GM18505 (cell line): ENCODE results near the gene CELA2A.
"Not testable (repeated sequence)": the region's sequence is repeated elsewhere in the genome, so short reads cannot be mapped to it uniquely, and the experiment has no call there.

Experiments used
- ATAC-seq: cut with Tn5 transposase; IDR thresholded peaks from one replicate; pipeline ENCODE4 v1.9.1; 2021; ENCODE audit not compliant: unreplicated experiment
- POLR2A ChIP-seq: IDR thresholded peaks from 4 replicates; pipeline ENCODE4 v1.6.1; 2011; ENCODE audit warnings: borderline replicate concordance; ENCODE audit not compliant: insufficient read depth, insufficient read length; ENCODE audit errors: extremely low read depth

The CELA2A gene

DNA sequence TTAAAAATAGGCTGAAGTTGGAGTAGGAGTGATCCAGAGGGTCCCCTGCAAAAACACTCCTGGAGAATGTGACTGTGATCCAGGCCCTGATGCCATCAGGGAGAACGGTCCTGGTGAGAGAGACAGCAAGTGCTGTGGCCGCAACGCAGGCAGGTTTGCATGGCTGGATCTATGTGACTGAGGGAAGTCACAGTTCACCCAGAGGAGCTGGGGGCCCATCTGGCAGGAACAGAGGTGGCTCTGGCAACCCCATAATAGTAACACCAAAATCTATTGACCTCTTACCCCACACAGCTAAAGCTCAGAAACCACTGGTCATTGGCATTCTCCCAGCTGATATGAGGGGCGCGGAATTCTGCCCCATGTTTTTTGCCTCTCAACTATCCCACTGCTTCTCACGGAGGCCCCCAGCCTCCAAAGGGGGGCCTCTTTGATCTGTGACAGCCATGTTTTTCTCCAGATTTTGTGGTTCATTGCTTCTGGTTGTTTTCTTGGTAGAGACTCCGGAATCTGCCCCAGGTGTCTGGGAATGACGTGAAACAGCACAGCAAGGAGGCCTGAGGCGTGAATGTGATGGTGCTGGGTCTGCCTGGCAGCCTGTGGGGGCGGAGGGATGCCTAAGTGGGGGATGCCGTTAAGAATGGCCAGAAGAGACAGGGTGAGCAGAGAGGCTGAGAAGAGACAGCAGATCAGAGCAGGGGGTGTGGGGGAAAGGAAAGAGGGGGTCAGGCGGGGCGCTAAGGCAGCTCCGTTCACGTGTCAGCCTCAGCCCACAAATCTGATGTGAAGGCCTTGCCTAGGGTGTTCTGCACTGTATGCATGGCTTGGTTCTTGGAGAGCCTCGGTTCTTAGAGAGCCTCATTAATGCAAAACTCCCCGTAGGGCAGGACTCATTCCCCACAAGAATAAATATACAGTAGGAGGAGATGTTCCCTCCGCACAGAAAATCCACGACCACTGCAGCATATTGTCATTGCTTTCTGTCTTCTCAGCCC, 43.9 kb downstream of the CELA2A start:
- TF ChIP-seq POLR2A = no peak
- ATAC-seq = no peak

DNA sequence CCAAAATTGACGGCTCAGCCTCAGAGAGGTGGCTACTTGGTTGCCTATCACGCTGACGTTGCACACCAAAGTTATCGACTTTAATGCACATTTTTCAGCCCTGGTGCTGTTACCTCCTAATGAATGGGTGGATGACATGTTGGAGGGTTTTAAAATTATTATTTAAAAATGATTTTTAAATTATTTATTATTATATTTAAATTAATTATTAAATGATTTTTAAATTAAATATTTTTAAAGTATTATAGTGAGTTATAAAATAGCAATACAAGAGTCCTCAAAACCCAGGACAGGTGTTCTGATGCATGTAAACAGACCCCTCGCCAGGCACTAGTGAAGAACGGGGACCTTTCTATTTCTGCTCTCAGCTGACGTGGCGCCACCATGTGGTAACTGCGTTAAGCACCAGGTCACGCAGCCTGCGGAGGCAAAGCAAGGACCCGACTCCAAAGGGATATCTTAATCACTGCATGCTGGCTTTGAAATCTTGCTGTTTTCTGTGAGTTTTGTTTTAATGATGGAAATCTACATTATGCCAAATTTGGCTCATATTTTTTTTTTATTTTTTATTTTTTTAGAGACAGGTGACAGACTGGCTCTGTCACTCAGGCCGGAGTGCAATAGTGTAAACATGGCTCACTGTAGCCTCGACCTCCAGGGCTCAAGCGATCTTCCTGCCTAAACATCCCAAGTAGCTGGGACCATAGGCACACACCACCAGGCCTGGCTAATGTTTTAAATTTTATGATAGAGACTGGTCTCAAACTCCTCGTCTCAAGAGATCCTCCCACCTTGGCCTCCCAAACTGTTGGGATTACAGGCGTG, 44.9 kb downstream of the CELA2A start:
- no peak for TF ChIP-seq POLR2A
- ATAC-seq = no peak

DNA sequence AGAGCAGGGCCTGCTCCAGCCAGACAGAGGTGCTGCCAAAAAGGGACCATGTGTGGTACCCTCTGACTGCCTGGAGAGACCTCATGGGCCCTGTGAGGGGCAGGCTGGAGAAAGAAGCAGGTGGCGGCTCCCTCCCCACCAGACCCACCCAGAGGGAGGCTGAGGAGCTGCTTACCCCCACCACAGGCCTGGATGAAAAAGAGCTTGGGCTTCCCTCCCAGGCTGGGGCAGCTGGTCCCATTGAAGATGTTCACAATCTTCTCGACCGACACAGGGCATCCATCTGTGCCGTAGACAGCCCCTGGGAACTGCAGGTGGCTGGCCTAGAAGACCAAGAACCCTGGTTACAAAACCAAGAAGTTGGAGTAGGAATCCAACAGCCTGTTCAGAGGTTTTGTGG, 47.9 kb downstream of the CELA2A start:
- no peak for TF ChIP-seq POLR2A
- ATAC-seq = no peak

DNA sequence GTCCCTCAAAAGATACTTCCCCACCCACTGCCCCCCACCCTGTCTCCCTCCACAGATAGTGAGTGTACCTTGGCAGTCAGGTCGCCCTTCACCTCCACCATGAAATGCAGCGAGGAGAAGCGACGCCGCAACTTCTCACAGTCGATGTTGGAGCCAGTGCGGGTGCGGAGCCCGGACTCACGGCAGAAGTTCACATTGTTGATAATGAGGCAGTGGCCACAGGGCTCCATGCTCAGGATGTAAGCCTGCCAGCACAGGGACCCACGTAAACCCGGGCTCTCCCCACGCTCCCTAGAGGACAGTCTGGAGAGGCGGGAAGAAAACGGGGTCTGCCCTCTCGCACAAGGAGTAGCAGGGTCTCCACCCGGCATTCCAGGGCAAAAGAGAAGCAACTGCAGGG, 50.3 kb downstream of the CELA2A start:
- no peak for TF ChIP-seq POLR2A
- ATAC-seq = no peak

DNA sequence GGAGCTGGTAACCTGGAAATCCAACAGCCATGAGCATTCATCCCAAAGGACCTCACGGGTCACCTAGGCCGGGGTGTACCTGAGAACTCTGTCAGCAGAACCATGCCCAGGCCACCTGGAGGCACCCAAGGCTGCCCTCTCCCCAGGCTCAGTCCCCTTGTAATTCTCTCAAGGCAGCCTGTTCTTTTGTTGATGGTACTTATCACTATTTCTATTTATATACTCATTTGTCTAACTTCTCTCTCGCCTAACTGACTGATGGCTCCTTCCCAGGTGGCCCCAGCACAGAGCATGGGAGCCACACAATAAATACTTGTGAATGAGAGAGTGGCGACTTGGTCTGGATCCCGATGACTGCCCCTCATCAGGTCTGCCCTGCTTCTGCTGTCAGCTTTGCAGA, 50.7 kb downstream of the CELA2A start:
- no peak for TF ChIP-seq POLR2A

DNA sequence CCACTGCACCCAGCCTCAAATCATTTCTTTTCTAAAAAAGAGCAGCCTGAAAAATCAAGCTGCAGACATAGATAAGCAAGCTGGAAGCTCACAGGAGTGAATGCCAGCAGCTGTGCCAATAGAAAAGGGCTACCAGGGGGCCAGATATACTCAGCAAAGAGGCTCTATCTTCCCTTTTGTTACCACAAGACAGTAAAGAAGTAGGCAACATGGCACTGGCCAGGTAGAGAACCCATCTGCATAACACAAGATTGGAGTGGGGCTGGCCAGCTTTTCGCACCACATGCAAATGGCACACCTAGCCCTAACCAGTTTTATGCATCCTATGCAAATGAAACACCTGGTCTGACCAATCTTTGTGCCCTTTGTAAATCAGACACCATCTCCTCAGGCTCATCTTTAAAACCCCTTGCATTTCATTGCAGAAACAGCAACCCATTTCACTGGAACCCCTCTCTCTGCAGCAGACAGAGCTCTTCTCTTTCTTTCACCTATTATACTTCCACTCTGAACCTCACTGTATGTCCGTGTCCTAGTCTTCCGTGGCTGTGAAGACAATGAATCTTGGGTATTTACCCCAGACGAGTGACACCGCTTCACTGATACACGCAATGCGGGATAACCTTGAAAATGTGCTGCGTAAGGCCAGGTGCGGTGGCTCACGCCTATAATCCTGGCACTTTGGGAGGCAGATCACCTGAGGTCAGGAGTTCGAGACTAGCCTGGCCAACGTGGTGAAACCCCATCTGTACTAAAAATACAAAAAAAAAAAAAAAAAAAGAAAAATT, 52.4 kb downstream of the CELA2A start:
- no peak for ATAC-seq
- no peak for TF ChIP-seq POLR2A

More for the DNA sequence above, 50.7 kb downstream of the CELA2A start:
- no peak for ATAC-seq

DNA sequence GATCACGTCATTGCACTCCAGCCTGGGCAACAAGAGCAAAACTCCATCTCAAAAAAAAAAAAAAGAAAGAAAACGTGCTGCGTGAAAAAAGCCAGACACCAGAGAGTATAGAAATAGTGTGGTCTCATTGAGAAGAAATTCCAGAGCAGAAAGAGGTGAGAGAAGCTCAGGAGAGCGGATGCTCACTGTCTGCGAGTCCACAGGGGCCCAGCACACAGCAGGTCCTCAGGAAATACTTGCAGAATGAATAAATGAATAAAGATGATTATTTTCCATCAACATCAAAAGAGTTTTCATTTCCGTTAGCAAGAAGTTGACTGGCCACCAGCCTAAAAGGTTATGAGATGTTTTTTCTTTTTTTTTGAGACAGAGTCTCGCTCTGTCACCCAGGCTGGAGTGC, 53.1 kb downstream of the CELA2A start:
- no peak for TF ChIP-seq POLR2A
- ATAC-seq = no peak

DNA sequence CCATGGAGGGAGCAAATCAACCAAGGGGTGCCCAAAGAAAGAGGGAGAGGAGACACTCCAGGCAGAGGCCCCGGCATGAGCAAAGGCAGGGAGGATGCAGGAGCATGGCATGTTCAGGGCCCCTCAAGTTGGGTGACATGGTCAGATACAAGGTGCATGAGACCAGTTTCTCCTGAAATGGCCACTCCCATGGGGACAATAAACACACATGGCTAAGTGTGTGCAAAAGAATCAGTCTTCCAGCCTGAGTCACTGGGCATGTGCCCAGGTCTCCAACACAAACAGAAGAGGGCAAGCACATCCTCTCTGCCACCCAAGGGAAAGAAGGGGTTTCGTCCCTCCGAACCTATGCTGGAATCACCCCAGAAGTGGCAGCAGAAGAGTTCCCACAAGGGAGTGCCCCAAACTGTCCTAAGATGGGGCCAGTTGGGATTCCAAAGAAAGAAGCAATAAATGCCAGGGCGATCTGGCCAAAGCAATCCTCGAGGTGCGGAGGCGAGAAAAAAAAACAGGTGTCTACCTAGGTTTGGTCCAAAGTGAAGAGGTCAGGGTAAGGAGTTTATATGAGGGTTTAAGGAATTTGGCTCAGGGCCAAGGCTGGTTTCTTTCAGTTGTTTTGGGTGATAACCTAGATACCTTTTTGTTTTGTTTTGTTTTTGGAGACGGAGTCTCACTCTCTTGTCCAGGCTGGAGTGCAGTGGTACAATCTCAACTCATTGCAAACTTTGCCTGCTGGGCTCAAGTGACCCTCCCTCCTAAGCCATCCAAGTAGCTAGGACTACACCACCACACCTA, 54.3 kb downstream of the CELA2A start:
- no peak for TF ChIP-seq POLR2A
- no peak for ATAC-seq

DNA sequence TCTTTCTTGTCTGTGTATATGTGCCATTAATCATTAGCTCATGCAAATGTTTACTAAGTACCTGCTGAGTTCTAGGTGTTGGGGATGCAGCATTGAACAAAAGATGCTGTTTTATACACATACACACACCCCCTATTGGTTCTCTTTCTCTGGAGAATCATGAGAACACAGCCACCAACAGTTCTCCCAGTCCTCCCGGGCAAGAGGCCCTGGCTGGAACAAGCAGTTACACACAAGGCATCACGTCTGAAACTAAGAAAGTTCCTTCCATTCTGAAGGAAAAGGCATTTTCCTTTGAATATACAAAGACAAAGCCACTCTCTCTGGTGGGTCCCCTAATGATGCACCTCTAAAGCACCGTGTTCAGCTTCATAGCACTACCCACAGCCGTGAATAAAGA, 56.7 kb downstream of the CELA2A start:
- TF ChIP-seq POLR2A = no peak
- no peak for ATAC-seq

DNA sequence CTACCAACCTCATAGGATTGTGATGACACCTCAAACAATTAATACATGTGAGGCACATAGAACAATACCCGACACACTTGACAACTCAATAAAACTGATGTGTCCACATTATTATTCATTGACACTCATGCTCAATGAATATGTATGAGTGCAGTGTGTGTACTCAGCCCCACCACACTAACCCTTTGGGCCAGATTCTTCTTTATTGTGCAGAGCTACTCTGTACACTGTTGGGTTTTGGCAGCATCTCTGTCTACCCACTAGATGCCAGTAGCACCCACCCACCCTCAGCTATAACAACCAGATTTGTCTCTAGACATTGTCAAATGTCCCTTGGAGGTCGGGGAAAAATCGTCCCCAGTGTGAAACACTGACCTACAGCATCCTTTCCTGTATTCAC, 57.4 kb downstream of the CELA2A start:
- ATAC-seq = no peak
- no peak for TF ChIP-seq POLR2A

DNA sequence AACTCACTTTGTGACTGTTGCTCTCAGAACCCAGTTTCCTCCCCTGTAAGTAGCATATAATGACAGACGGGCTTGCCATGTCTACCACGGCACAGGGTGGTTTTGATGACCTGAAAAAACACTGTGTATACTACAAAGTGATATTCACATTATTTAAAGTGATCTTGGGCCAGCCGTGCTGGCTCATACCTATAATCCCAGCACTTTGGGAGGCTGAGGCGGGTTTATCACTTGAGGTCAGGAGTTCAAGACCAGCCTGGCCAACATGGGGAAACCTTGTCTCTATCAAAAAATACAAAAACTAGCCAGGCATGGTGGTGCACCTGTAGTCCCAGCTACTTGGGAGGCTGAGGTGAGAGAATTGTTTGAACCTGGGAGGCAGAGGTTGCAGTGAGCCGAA, 58.0 kb downstream of the CELA2A start:
- not testable (repeated sequence) for ATAC-seq

DNA sequence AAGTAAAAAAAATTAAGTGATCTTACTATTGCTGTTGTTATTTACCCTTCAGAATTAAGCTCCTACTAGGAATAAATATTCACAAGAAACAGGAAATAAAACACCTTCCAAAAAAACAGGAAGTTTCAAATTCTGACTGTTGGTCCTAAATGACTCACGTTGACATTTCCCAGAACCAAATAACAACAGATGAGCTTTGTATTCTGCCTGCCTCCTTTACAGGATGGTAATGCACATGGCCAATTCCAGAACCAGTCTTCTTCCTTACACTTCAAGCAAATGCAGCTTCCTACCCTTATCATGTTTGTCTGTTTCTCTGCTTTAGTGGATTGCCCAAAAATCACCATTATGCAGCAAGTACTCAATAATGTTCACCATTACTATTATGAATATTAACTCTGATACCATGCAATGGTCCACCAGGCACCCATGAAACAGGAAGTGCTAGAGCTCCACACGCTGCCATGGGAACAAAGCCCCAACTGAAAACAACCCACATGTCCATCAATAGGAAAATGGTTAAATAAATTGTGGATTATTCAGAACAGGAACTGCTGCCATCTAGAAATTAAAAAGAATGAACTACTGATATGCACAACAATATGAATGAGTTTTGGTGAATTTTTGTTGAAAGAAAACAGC, 58.6 kb downstream of the CELA2A start:
- no peak for TF ChIP-seq POLR2A
- ATAC-seq = no peak
